HG02571 (cell line): Measurements from ENCODE around the gene ACER3.

ENCODE experiments used
- ATAC-seq: cut with Tn5 transposase; IDR thresholded peaks from one replicate; pipeline ENCODE4 v1.9.1; 2021; ENCODE audit warnings: mild to moderate bottlenecking, moderate library complexity; ENCODE audit not compliant: unreplicated experiment

ACER3 gene

DNA sequence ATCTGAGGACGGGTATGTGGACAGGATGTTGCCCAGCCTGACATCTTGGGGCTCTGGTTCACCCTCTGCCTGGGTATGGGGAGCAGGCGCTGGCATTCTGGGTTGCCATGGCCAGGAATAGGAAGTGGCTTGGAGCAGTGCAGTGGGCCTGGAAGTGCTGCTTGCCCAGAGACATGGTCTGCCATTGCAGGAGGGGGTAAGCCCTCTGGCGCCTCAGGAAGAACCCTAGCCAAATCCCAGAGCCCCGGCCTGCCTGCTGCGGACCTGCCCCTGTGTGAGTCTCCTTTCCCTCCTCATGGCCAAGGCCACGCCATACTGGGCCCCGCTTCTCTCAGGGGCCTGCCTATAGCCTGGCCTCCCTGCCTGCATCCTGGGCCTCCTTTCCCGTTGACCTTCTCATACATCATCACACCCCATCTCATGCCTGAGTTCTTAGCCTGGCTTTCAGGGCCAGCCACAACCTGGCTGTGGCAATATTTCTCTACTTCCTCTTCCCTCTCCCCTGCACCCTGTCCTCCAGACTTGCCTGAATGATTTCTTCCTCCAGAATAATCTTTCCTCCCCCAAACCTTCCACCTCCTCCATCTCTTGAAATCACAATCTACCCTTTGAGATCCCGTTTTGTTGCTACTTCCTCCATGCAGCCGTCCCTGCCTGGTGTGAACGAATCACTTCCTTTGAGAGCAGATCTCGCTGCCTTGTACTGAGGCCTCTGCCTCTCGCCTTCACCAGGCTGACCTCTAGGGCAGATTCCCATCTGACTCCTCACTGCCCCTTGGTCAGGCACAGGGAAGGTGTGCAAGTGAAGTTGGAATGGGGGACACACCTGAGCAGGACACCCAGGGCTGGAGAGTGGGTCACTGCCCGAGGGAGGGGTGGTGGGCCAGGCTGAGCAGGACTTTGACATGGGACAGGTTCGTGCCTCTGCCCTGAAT is 211.2 kb downstream of the ACER3 start:
- ATAC-seq: no peak

DNA sequence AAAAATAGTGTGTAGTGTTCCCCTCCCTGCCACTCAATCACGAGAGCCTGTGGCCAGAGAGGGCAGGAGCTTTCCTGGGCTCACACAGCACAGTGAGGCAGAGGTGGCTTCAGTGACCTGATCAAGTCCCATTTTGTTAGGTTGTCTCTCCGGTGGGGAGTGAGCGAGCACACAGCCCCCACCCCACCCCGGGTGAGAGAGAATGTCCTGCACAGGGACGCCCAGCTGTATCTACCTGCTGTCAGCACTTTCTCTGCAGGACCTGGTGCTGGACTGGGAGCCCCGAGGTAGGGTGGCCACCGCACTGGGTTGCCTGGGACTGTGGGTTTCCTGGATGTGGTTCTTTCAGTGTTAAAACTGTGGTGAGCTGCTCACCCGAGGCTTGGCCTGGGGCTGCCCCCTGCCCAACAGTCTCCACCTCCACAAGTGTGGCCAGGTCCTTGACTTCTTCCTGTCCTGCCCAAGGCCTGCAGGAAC is 212.2 kb downstream of the ACER3 start:
- no peak for ATAC-seq

DNA sequence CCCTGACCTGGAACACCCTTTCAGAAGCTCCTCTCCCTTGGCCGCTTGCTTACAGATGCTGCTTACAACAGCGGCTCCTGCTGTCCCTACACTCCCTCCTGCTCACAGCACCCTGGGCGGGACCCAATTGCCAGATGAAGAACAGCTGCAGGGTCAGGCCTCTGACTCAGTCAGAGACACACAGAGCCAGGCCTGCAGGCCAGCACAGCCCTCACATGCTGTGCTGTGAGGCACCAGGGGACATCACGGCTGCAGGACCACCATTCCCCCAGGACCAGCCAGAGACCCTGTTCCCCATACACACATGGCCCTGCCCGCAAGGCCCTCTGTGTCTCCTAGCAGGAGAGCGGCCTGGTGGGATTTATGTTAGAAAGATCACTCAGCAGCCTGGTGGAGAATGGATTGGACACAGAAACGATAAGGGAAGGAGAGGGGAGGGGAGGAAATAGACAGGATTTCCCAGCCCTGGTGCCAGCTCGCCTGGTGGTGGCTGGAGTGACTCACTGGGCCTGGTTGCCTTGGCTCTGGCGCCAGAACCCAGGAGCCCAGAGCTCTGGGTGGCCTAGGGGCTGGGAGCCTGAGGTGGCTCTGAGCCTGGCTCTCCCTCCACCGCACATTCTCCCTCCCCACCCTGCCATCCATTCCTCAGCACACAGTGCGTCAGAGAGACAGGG is 212.7 kb downstream of the ACER3 start:
- ATAC-seq: no peak

DNA sequence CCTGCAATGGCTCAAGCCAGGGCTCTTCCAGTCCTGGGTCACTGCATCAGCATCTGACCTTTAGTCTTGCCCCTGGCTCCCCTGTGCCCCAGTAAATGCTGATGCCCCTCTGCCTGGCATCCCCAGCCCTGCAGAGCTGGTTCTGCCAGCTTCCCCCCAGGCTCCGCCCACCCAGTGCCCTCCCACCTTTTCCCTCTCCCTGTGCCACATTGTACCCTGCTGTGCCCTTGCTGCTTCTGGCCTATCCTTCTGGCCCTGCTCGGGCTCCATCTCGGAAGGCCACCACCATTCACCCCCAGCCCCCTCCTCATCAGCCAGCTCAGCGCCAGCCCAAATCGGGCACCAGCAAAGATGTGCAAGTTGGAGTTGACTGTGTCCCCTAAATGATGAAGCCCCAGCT is 213.5 kb downstream of the ACER3 start:
- ATAC-seq: no peak

- ATAC-seq: no peak
Measured at GRCh38 chr11:77074626-77075221, 214.0 kb downstream of the ACER3 start.

DNA sequence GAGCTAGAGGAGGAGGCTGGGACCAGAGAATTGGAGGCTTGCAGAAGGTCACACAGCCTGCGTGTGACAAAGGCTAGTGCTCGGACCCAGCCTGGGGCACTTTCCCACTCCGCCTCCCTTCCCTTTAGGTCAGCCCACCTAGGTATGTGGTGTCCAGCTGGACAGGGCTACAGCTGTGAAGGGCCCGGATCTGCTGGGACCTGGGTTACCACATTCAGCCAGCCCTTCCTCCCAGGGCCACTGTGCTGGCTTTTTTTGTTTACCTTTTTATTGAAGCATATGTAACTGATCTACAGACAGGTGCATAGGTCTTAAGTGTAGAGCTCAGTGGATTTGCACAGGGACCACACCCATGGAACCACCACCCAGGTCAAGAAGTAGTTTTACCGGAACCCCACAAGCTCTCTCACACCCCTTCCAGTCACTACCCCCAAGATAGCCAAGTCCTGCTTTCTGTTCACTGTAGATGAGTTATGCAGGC is 214.7 kb downstream of the ACER3 start:
- ATAC-seq: no peak
